T-helper 2 cell treated with Interferon-gamma antibody and Interleukin-4, amounts not matched to agents 100 ng/mL and 5 ng/mL, for 36 hours (primary cell): ENCODE measurements around the gene CTNND1. TPM values are rescaled to one million over a fixed set of nuclear protein-coding genes. Genes with fewer than 3 reads are reported as not detected.
"Not testable (repeated sequence)": the region's sequence is repeated elsewhere in the genome, so short reads cannot be mapped to it uniquely, and the experiment has no call there.

Source experiments
- intact Hi-C: fragments of 100-400 bp; cut with micrococcal nuclease; formaldehyde crosslinking; loops from one replicate; pipeline ENCODE4 v1.15.1; 2023
- total RNA-seq: library from RNA; stranded (reverse); gene quantifications from 2 replicates; pipeline ENCODE4 v1.2.3, GENCODE V29; 2022

The CTNND1 gene, protein sequence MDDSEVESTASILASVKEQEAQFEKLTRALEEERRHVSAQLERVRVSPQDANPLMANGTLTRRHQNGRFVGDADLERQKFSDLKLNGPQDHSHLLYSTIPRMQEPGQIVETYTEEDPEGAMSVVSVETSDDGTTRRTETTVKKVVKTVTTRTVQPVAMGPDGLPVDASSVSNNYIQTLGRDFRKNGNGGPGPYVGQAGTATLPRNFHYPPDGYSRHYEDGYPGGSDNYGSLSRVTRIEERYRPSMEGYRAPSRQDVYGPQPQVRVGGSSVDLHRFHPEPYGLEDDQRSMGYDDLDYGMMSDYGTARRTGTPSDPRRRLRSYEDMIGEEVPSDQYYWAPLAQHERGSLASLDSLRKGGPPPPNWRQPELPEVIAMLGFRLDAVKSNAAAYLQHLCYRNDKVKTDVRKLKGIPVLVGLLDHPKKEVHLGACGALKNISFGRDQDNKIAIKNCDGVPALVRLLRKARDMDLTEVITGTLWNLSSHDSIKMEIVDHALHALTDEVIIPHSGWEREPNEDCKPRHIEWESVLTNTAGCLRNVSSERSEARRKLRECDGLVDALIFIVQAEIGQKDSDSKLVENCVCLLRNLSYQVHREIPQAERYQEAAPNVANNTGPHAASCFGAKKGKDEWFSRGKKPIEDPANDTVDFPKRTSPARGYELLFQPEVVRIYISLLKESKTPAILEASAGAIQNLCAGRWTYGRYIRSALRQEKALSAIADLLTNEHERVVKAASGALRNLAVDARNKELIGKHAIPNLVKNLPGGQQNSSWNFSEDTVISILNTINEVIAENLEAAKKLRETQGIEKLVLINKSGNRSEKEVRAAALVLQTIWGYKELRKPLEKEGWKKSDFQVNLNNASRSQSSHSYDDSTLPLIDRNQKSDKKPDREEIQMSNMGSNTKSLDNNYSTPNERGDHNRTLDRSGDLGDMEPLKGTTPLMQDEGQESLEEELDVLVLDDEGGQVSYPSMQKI
- total RNA-seq = 7.5 and 9.3 TPM in 2 replicates

DNA sequence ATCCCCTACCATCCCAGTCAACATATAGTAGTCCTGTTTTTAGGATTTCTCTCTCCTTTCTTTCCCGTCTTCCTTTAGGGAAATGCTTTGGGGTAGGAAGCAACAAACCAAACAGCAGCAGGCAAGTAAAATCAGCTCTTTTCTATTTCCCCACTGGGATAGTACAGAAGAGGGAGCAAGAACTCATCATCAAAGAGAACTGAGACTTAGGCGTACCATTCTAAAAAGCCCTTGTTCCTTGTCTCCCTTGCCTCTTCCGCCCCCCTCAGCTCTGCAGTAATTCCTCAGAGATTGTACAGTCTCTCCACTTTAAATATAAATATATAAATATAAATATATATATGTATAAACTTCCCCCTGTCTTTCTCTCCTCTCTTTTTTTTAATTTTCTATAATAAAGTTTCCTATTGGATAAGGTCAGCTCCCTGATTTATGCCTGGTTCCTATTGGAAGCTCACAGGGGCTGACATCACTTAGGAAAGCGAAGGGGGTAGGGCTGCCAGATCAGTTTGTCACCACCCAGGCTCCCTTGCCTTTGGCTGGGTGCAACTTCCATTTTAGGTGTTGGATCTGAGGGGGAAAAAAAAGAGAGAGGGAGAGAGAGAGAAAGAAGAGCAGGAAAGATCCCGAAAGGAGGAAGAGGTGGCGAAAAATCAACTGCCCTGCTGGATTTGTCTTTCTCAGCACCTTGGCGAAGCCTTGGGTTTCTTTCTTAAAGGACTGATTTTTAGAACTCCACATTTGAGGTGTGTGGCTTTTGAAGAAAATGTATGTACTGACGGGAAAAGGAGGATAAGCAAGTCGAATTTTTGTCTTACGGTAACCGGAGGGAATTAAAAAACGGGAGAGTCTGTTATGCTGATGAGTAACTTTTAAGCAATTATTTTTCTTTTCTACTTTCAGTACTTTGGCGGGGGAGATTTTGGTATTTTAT, at the start of gene CTNND1:
CTNND1 (plus strand) TSS at position 502 of the 934 bp plus-strand sequence. CDS start 29,677 bp downstream, outside the sequence.
- intact Hi-C loops = no loop called here

DNA sequence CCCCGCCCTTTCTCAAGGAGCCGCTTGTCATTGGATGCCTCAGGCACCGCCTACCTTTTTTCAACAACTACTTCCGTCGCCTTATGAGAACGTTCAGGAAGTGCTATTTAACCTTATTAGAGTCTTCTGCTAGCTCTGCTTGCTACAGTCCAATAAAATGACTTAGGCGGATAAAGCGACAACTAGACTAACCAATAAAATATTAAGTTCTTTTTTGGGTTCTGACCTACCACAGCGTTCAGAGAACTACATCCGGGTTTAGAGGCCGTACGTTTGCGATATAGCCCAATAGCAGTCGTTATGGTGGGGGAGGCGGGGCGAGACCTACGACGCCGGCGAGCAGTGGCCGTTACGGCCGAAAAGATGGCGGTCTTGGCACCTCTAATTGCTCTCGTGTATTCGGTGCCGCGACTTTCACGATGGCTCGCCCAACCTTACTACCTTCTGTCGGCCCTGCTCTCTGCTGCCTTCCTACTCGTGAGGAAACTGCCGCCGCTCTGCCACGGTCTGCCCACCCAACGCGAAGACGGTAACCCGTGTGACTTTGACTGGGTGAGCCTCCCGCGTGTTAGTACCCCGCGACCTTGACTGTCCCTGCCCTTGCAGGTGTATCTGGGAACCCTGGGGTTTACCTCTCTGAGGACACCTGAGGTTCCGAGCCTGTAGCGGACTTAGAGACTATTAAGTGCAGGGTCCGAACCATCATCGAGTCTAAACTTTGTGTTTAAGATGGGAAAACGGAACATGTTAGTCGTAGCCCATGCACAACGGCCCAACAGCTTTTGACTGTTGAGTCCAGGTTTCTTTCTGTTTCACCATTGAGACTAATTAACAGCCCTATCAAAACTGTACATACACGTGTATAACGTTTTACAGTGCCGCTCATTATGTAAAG, 49.1 kb upstream of the CTNND1 start, which contains the start of gene TMX2:
TMX2 (plus strand) TSS at position 338 of the 895 bp plus-strand sequence; CDS start at position 364, 26 bp downstream.
- intact Hi-C loops = loop anchor here (1.0 to 2.0 kb wide), 10 partner anchors 29 to 866 kb away; partner anchors contain the start of genes CLP1, SELENOH, SSRP1 and TIMM10

DNA sequence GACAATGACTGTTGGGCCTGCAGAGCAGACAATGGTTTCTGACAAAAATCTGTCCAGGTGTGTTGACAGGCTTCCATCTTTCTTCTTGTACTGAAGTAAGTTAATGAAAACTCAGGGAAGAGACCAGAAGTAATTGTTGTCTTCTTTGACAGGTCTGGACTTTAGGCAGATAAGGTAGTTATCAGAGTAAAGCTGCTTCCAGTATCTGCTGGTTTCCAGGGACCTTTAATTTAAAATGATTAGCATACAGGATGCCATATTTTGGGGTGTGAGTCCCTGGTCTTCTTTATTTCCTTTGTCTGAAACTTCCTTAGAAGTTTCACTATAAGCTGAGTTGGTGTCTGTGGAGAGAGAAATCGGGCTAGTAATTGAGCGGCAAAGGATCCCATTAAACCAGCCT, 47.8 kb upstream of the CTNND1 start:
- intact Hi-C loops = loop anchor here (2.0 kb wide), 1 partner anchor 79 kb away; no protein-coding TSS in a partner anchor

DNA sequence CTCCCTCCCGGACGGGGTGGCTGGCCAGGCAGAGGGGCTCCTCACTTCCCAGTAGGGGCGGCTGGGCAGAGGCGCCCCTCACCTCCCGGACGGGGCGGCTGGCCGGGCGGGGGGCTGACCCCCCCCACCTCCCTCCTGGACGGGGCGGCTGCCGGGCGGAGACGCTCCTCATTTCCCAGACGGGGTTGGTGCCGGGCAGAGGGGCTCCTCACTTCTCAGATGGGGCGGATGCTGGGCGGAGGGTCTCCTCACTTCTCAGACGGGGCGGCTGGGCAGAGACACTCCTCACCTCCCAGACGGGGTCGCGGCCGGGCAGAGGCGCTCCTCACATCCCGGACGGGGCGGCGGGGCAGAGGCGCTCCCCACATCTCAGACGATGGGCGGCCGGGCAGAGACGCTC, 44.9 kb upstream of the CTNND1 start:
- intact Hi-C loops = not testable (repeated sequence)

DNA sequence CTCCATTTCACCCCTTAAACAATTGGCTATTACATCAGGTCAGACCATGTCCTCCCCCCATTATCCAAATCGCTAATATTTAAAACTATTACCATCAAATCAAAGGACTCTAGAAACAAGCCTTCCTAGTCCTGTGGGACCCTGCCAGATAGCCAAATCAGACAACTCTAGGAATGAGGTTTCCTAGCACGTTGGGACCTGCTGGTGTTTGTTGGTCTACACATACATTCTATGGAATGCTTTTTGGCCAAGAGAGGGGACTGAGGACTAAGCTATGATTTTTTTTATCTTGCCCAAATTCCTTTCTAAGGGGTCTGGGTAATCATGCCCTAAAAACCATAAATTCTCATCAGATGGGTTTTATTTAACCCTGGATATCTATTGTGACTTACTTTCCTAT, 34.4 kb upstream of the CTNND1 start:
- intact Hi-C loops = no loop called here

DNA sequence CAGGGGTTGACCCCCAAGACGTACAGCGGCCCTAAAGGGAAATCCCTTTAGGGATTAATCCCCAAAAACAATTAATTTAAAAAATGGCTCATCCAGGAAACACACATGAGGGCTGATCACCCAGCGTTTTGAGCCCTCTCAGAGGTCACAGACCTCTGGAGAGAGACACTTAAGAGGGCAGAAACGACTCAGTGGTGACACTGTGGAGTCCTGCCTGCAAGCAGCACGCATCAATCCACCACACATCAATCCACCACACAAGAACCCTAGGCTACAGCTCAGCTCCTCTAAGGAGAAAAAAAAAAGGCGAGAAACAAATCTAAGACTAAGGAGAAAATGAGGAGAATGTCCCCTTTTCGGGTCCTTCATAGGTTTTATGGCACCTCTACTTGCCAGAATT, 32.8 kb upstream of the CTNND1 start:
- intact Hi-C loops = no loop called here

DNA sequence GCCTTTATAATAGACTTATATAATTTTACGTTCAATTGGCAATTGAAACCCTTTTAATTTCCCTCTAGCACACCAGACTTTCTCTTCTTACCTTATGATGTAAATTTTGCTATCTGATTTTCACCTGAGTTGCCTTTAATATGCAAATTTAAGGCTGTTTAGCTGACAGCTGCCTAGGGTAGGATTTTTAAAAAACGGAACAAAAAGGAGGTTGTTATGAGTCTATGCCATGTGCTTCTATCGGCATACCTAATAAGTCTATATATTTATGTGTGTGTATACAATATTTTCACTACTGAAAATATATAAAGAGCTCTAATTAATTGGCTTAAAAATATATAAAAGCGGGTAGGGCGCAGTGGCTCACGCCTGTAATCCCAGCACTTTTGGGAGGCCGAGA, 32.1 kb upstream of the CTNND1 start:
- intact Hi-C loops = no loop called here

DNA sequence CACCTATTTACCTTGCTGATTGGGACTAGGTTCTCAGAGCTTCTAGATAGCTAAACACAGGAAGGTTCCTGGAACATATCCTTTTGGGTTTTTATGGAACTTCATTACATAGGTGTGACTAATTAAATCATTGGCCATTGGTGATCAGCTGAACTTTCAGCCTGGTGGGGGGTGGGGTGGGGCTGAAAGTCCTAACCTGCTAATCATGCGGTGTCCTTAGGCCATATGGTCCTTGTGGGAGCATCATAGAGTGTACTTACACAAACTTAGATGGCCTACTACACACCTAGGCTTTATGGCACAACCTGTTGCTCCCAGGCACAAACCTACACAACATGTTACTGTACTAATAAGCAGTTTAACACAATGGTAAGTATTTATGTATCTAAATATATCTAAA, 28.9 kb upstream of the CTNND1 start:
- intact Hi-C loops = no loop called here

DNA sequence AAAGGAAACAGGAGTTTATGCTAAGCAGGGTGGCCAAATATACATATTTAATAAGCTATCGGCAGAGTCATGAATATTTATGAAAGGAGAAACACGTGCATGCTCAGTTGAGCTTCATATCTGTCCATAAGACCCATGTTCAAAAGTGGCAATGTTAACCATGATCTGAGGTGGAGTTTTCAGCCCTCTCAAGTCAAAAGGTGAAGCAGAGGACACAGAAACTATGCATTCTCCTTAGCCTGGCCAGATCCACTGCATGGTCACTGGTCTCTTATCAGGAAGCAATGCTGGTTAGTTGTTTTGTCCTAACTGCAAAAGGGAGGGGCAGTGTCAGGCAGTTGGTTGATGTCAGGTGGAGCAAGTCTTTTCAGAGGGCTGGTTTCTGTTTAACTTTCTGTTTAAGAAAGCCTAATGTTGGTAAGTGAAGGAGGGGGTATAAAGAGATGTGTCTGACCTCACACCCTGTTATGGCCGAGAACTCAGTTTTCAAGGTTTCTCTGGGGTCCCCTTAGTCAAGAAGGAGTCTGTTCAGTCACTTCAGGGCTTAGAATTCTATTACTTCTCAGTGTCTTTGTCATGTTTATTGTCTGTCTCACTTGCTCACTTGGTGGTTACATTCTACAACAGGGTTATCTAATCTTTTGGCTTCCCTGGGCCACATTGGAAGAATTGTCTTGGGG, 25.8 kb upstream of the CTNND1 start:
- intact Hi-C loops = no loop called here

DNA sequence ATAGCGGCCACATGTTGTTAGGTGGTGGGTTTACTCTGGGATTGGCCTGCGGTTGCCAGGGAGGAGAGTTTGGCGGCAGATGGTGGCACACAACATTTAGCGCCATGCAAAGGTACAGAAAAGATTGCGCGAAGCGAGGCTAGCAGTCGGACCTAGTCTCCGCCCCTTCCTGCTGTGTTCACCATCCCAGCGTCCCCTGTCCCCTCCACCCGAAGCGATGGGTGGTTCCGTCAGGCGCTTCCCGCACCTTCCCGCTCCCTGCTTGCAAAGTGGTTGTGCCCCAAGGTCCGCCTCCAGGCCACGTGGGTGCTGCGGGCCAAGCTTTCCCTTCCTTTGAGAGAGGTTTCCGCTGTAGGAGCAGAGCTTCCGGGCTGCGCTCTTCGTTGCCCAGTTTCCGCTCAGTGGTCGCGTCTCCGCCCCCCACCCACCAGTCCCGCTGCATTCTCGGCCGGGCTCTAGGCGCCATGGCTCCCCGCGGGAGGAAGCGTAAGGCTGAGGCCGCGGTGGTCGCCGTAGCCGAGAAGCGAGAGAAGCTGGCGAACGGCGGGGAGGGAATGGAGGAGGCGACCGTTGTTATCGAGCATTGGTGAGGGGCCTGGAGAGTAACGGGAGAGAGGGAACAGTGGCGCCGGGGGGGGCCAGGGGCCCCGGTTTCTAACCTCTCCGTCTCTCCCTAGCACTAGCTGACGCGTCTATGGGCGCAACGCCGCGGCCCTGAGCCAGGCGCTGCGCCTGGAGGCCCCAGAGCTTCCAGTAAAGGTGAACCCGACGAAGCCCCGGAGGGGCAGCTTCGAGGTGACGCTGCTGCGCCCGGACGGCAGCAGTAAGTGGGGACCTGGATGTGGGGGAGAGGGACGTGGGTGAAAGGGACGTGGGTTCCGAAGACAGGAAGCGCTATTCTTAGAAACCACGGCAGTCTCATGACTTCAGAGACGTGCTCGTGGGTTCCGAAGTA, 20.2 kb upstream of the CTNND1 start, which contains the start of gene SELENOH:
SELENOH (plus strand) TSS at position 360 of the 955 bp plus-strand sequence; CDS start at position 465, 105 bp downstream.
- intact Hi-C loops = loop anchor here (1.0 to 10.0 kb wide), 10 partner anchors 29 to 837 kb away; partner anchors contain the start of genes CLP1, MED19, P2RX3 and SSRP1

DNA sequence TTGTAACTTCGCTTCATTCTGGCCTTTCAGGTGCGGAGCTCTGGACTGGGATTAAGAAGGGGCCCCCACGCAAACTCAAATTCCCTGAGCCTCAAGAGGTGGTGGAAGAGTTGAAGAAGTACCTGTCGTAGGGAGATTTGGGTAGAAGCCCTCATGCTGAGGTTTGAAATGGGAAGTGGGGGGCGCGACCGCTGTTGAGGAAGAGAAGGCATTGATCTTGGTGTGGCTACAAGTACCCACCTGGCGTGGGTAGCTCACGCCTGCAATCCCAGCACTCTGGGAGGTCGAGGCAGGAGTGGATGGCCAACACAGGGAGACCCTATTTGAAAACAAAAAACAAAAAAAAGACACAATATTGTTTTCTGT, 19.5 kb upstream of the CTNND1 start:
- intact Hi-C loops = loop anchor here (5.0 to 10.0 kb wide), 2 partner anchors 405 to 783 kb away; partner anchors contain the start of genes P2RX3 and SSRP1

DNA sequence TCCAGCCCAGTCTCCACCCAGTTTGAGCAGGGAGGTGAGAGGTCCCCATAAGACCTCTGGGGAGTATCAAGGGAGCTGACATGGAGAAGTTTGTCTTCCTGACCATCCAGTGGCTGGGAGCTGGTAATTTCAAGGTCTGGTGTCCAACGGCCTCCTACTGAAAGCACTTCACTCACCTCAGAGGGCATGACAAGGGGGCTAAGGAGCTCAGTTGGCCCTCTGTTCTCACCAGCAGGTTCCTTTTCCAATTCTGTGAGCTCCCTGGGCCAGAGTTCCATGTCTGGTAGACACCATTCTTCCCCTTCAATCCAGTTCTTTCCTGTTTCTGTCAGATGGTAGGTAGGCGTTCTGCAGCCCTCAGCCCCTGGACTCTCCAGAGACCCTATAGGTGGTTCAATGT, 17.2 kb upstream of the CTNND1 start:
- intact Hi-C loops = loop anchor here (5.0 to 10.0 kb wide), 2 partner anchors 407 to 780 kb away; partner anchors contain the start of genes P2RX3 and SSRP1

DNA sequence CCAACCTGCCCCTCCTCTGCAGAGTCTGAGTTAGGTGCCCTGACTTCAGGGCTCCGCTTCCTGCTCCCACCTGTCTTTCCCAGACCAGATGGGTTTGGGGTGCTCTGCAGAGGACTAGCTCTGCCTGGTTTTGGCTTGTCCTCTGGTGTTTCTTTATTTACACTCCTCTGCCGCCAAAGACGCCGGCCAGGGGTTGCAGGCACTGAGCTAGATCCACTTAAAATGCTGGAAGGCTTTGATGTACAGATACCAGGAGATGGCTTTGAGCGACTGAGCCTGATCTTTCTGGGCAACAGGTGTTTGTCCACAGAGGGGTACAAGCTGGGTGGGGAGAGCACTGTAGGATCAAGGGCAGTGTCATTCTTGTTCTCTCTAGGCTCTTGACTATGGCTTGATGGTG, 16.4 kb upstream of the CTNND1 start:
- intact Hi-C loops = loop anchor here (10.0 kb wide), 1 partner anchor 780 kb away; no protein-coding TSS in a partner anchor

DNA sequence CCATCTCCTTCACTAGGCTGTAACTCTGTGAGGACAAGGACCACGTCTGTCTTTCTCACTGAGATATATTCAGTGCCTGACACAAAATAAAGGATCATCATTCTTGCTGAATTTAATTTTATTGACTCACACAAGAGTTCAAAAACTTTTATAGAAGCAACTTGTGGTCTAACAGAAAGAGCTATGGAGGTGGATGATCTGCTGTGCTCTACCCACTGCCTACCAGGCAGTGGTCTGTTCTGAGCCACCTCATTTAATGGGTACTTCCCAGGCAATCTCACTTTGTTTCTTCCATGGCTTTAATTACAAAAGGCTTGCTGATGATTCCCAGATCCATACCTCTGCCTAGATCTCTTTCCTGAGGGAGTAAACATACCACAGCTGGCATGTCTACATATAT, 14.7 kb upstream of the CTNND1 start:
- intact Hi-C loops = loop anchor here (10.0 kb wide), 1 partner anchor 778 kb away; no protein-coding TSS in a partner anchor

DNA sequence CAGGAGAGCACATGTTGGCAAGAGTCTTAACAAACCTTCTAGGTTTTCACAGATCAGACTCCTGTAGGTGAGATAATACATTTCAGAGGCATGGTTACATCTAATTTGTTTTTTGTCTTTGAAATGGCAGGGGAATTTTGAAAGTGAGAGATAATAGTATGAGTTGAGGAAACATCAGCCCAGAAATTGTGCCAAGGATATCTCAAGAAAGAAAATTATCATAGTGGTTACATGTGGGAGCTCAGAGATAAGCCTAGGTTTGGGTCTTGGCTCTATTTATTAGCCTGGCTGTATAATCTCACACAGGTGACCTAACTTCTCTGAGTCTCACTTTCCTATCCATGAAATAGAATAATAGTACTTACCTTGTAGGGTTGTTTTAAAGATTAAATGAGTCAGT, 10.4 kb upstream of the CTNND1 start:
- intact Hi-C loops = loop anchor here (1.0 kb wide), 1 partner anchor 49 kb away; no protein-coding TSS in a partner anchor

DNA sequence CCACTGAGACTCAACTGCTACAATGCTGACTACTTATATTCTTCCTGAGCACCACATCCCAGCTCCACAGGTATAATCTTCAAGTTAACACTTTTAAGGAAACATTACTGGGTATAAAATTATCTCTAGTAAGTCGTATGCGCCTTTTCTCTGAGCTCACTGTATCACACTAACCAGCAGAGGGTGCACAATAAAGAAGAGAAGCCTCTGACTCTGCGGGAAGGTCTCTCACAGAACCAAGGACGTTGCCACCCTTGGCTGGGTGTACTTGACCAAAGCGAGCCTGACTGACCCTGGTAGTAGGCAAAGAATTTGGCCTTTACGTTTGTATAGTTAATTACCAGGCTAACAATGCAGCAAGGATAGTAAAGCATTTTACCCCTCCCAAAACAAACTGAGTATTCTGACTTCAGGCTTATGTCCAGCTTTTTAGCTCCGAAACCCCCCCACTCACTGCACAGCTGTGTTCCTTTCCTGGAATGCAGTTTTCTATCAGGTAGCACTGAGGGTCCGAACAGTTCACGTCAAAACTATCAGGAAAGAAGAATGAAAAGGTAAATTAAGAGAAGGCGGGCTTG, 9.8 kb upstream of the CTNND1 start, which contains the start of gene BTBD18:
BTBD18 (minus strand) TSS at position 144 of the 578 bp plus-strand sequence. CDS start 631 bp downstream, outside the sequence.
- intact Hi-C loops = loop anchor here (1.0 kb wide), 1 partner anchor 49 kb away; no protein-coding TSS in a partner anchor

DNA sequence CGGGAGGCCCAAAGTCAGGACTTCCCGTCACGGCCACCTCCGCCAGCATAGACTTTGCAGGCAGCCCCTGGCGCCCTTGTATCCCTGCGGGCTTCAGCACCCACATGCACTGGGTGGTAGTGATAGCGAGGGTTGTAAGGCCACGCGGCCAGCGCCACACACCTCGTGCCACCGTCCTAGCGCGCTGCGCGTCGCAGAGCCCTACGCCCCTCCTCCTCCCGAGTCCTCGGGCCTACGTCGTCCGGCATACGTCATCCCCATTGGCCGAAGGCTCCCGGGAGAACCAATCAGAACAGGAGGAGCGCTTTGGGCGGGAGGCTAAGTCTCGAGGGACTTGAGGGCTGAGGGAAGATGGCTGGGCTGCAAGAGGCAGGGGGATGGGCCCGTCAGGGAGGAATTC, 8.6 kb upstream of the CTNND1 start:
- intact Hi-C loops = no loop called here
